Adrenal gland (tissue), 12 donors: ENCODE data around the gene MFSD12. TPM values are rescaled to one million over a fixed set of nuclear protein-coding genes. Genes with fewer than 3 reads are reported as not detected.
A peak's percentile ranks its signal among the peaks of the same experiment; 100 is the strongest.

Experiments
- DNase-seq, 7 donors: peaks; one replicate each; pipeline ENCODE4 v3.0.0-alpha.2; 2019 to 2020
- H3K27ac ChIP-seq, 5 donors: fragments of 200-600 bp; sonication (generic) in 4 of 5; 1 replicate in 3 of 5; 2 replicates in 2 of 5; pipeline versions ENCODE4 v1.5.1 to v1.8.0; 2016 to 2020; ENCODE audit warnings: mild to moderate bottlenecking in 1 of 5
- H3K27me3 ChIP-seq: fragments of 200-600 bp; 2 replicates; pipeline ENCODE4 v1.8.0; 2021
- H3K36me3 ChIP-seq, 2 donors: fragments of 200-600 bp; replicated peaks in 1 of 2; 1 replicate in 1 of 2; 2 replicates in 1 of 2; pipeline versions ENCODE4 v1.5.1 to v1.8.0; 2018 to 2022
- H3K4me1 ChIP-seq, 2 donors: fragments of 200-600 bp; replicated peaks in 1 of 2; 1 replicate in 1 of 2; 2 replicates in 1 of 2; pipeline versions ENCODE4 v1.5.1 to v1.8.0; 2018 to 2021
- H3K4me3 ChIP-seq, 4 donors: fragments of 200-600 bp; sonication (generic) in 3 of 4; one replicate each; pipeline ENCODE4 v1.5.1; 2016 to 2018
- H3K9me3 ChIP-seq, 3 donors: fragments of 200-600 bp; sonication (generic) in 1 of 3; replicated peaks in 1 of 3; 1 replicate in 2 of 3; 2 replicates in 1 of 3; pipeline versions ENCODE4 v1.5.1 to v1.8.0; 2016 to 2021
- POLR2A ChIP-seq, 2 donors: fragments of 450-650 bp; IDR thresholded peaks; one replicate each; pipeline ENCODE4 v1.6.1; 2017; ENCODE audit warnings: antibody characterized with exemption in 2 of 2, mild to moderate bottlenecking in 2 of 2, moderate library complexity in 1 of 2
- WGBS, 4 donors: extraction: QIAGEN DNeasy Blood & Tissue Kit in 2 of 4; methylation state at CpG; one replicate each; pipeline versions ENCODE4 v1.1.5 to v1.1.7; 2013 to 2017; 5-methylcytosine and 5-hydroxymethylcytosine counted together
- intact Hi-C, 2 donors: fragments of 100-400 bp; cut with DNase I; formaldehyde crosslinking; loops; one replicate each; pipeline versions ENCODE4 v1.14.1 to v1.15.0; 2022 to 2023
- polyA plus RNA-seq, 3 donors: library from polyadenylated mRNA; stranded (reverse); fragments of 200-250 nt in 2 of 3; fragments of 350-450 nt in 1 of 3; fragmentation: Illumina TruSeq in 1 of 3; extraction: RNeasy Lipid Tissue Mini Kit (QIAGEN cat#74804) in 1 of 3; gene quantifications; one replicate each; pipeline ENCODE4 v1.2.3, GENCODE V29; 2013 to 2014
- total RNA-seq, 9 donors: library from RNA; depleted of rRNA in 4 of 9; stranded (reverse); fragments of >200 nt in 4 of 9; fragments of 120-200 nt in 1 of 9; fragmentation: NEBNext Ultra II Directional in 1 of 9; extraction: Animal tissue kit (Norgen Biotek cat#: 25700) in 1 of 9; gene quantifications; one replicate each; pipeline versions ENCODE4 v1.1.0 to v1.2.4, GENCODE V29; 2013 to 2023
- TF ChIP-seq, protein P1 (sequence below), 6 experiments: fragments of 450-650 bp in 4 of 6; fragments of 200-600 bp in 2 of 6; sonication (generic) in 1 of 6; IDR thresholded peaks; 1 replicate in 5 of 6; 2 replicates in 1 of 6; pipeline versions ENCODE4 v1.5.1 to v1.8.0; 2016 to 2021; ENCODE audit warnings: antibody characterized with exemption in 6 of 6, mild to moderate bottlenecking in 2 of 6, moderate library complexity in 1 of 6
- donor health status: healthy with polysubstance abuse.
- donor health status: Bipolar disorder and iron deficiency.
- donor health status: DM: yes; HTN: yes; CAD: no.
- donor health status: DM: no; HTN: no; CAD: no.
- donor health status: DM: no; HTN: no; CAD: no.
- donor health status: DM: yes; HTN: yes; CAD: no.

The MFSD12 gene
- total and polyA plus RNA-seq, 12 donors = 18.5 to 123 (median 61.1) TPM

DNA sequence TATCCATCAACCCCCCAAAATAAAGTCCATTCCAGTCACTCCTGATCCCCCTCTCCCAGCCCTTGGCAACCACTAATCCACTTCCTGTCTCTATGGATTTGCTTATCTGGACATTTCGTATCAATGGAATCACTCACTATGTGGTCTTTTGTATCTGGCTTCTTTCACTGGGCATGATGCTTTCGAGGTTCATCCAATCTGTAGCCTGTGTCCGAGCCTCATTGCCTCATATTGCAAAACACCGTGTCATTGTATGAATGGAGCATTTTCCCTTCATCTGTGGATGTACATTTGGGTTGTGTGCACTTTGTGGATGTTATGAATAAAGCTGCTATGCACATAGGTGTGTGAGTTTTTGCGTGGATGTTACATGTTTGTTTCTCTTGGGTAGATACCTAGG lies 52.7 kb downstream of the MFSD12 start:
- intact Hi-C loops = no loop called here
- Histone ChIP-seq H3K36me3 (peaks cover 0 to 4% of the 10 kb centered on the region in 2 donors), H3K4me3 (no peak overlapping the region), H3K9me3 (no peaks in the 10 kb centered on the region), H3K27me3 (no peaks in the 10 kb centered on the region), H3K4me1 (peaks cover 29 to 39% of the 10 kb centered on the region in 2 donors), H3K27ac (peak overlapping the region in 1 of 5 donors; percentile 22)
- TF ChIP-seq, protein P1, sequence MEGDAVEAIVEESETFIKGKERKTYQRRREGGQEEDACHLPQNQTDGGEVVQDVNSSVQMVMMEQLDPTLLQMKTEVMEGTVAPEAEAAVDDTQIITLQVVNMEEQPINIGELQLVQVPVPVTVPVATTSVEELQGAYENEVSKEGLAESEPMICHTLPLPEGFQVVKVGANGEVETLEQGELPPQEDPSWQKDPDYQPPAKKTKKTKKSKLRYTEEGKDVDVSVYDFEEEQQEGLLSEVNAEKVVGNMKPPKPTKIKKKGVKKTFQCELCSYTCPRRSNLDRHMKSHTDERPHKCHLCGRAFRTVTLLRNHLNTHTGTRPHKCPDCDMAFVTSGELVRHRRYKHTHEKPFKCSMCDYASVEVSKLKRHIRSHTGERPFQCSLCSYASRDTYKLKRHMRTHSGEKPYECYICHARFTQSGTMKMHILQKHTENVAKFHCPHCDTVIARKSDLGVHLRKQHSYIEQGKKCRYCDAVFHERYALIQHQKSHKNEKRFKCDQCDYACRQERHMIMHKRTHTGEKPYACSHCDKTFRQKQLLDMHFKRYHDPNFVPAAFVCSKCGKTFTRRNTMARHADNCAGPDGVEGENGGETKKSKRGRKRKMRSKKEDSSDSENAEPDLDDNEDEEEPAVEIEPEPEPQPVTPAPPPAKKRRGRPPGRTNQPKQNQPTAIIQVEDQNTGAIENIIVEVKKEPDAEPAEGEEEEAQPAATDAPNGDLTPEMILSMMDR (IDR thresholded peaks at IDR 0.05) = no peak
- no peak for TF ChIP-seq POLR2A (IDR thresholded peaks at IDR 0.05)
- WGBS, 4 donors = 79 to 85% (median 83%) methylated on average over 5 of the region's 5 CpGs
- DNase-seq = no peak

DNA sequence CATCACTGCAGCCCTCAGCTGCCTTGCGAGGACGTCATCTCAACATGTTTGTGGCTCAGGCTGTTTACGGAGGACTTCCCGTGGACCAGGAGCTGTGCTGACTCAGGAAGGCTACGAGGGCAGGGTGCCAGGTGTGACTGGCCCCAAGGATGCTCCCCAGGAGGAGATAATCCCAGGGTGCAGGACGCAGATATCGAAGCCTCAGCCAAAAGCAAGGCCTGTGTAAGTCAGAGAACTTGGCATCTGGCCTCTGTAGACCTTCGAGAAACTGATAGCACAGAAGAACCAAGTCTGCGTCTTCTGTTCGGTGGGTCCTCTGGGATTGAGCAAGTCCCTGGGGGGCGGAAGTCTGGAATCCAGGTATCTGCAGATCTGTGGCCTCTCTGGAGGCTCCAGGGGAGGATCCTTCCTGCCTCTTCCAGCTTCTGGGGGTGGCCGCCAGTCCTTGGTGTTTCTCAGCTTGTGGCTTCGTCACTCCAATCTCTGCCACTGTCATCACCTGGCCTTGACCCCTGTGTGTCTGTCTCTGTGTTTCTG lies 54.3 kb downstream of the MFSD12 start:
- Histone ChIP-seq H3K4me1 (peaks cover 30 to 38% of the 10 kb centered on the region in 2 donors), H3K27ac (peak overlapping the region; percentile 44 to 86 (median 66)), H3K9me3 (no peaks in the 10 kb centered on the region), H3K36me3 (no peaks in the 10 kb centered on the region), H3K4me3 (no peak overlapping the region), H3K27me3 (no peaks in the 10 kb centered on the region)
- DNase-seq = peak; percentile 85 to 95 (median 92)
- intact Hi-C loops = no loop called here
- TF ChIP-seq, protein P1 (IDR thresholded peaks at IDR 0.05) = no peak
- TF ChIP-seq POLR2A (IDR thresholded peaks at IDR 0.05) = no peak
- WGBS, 4 donors = 38 to 48% (median 41%) methylated on average over 8 to 13 of the region's 13 CpGs

DNA sequence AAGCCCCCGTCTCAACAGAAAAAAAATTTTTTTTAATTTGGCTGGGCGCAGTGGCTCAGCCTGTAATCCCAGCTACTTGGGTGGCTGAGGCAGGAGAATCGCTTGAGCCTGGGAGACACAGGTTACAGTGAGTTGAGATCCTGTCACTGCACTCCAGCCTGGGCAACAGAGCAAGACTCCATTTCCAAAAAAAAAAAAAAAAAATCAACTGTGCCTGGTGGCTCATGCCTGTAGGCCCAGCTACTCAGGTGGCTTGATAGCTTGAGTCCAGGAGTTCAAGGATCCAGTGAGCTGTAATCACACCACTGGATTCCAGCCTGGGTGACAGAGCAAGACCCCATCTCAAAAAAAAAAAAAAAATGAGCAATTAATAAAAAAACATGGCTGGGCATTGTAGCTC lies 55.6 kb downstream of the MFSD12 start:
- Histone ChIP-seq H3K4me1 (peaks cover 20 to 31% of the 10 kb centered on the region in 2 donors), H3K9me3 (no peaks in the 10 kb centered on the region), H3K27ac (peak overlapping the region in 1 of 5 donors; percentile 86), H3K27me3 (no peaks in the 10 kb centered on the region), H3K36me3 (no peaks in the 10 kb centered on the region), H3K4me3 (no peak overlapping the region)
- intact Hi-C loops = no loop called here
- DNase-seq = no peak
- no peak for TF ChIP-seq POLR2A (IDR thresholded peaks at IDR 0.05)
- TF ChIP-seq, protein P1 (IDR thresholded peaks at IDR 0.05) = no peak
- 81 to 93% (median 86%) methylated on average over 3 of the region's 3 CpGs for WGBS, 4 donors

DNA sequence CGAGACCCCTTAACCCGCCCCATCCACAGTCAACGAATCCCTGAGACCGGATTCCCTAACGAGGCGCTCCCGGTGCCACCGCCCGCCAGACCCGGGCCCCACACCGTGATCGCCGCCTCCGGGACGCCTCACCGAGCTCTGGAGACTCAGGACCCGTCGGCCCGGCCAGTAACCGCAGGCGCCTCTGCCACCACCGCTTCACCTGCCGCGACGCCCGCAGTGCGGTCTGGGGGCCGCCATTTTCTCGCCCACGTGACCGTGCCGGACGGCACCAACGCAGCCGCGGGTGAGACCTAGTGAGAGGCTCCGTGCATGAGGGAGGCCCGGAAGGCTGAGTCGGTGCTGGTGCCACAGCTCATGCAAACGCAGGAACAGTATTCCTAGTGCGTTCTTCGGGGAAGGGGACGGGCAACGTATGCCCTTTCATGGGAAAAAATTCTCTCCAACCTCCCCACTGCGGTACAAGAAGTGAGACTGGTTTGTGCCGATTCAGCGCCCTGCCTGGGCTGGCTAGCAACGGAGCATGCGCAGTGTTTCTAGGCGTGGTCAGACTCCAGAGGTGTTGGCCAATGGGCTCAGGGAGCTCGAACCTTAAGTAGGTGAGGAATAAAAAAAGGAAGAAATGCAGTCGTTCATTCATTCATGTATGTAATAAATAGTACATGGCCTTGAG lies 56.8 kb downstream of the MFSD12 start, which contains the start of gene DOHH:
Gene DOHH (minus strand): TSS at position 246 of the 673 bp plus-strand sequence. CDS start 3,860 bp downstream, outside the sequence.
- Histone ChIP-seq H3K4me1 (peaks cover 19 to 30% of the 10 kb centered on the region in 2 donors), H3K4me3 (peak within 1 kb of the TSS; percentile 17 to 82 (median 54)), H3K36me3 (peaks cover 0 to 10% of the 10 kb centered on the region in 2 donors), H3K27ac (peak within 1 kb of the TSS; percentile 85 to 97 (median 92)), H3K27me3 (no peaks in the 10 kb centered on the region), H3K9me3 (no peaks in the 10 kb centered on the region)
- intact Hi-C loops = no loop called here
- peak; percentile 44 to 47 for TF ChIP-seq POLR2A (IDR thresholded peaks at IDR 0.05)
- TF ChIP-seq, protein P1 (IDR thresholded peaks at IDR 0.05) = no peak
- WGBS, 4 donors = 0% methylated on average over 9 to 52 of the region's 52 CpGs
- peak; percentile 94 to 98 (median 96) for DNase-seq
